ENCODE data around the gene MBD3L2B. TPM values are rescaled to one million over a fixed set of nuclear protein-coding genes. Genes with fewer than 3 reads are reported as not detected.
"Not testable (repeated sequence)": the region's sequence is repeated elsewhere in the genome, so short reads cannot be mapped to it uniquely, and the experiment has no call there.

The MBD3L2B gene
- total and polyA plus RNA-seq, 7 donors: not detected

- H3K4me3 ChIP-seq; H3K4me1 ChIP-seq; H3K27ac ChIP-seq; ATAC-seq; DNase-seq; intact Hi-C loops (cut with DNase I); H3K36me3 ChIP-seq (ENCODE audit: insufficient read depth in 1 of 2, low read depth in 1 of 2); H3K27me3 ChIP-seq (ENCODE audit: insufficient read depth in 3 of 3, low read length in 2 of 3); H3K9me3 ChIP-seq: not testable (repeated sequence)
- no CpG with 5 or more reads among the region's 7 CpGs for WGBS, 3 donors
Measured at GRCh38 chr19:7049021-7049420, 27.8 kb upstream of the MBD3L2B start, which contains the start of gene MBD3L2. Gene MBD3L2, plus strand, starts transcription at chr19:7049321. Its CDS starts 53 bp downstream, at chr19:7049374.

GRCh38 chr19:7041563-7041962 lies 20.3 kb upstream of the MBD3L2B start:
- H3K27ac ChIP-seq; intact Hi-C loops (cut with DNase I): not testable (repeated sequence)

GRCh38 chr19:7040079-7040478 lies 18.8 kb upstream of the MBD3L2B start, which contains the start of gene MBD3L4:
Gene MBD3L4, minus strand, starts transcription at chr19:7040179. Its CDS starts 35 bp downstream, at chr19:7040144.
- ATAC-seq; H3K4me1 ChIP-seq; H3K4me3 ChIP-seq; H3K36me3 ChIP-seq (ENCODE audit: insufficient read depth in 1 of 2, low read depth in 1 of 2); H3K27ac ChIP-seq; H3K9me3 ChIP-seq; intact Hi-C loops (cut with DNase I); DNase-seq; H3K27me3 ChIP-seq (ENCODE audit: insufficient read depth in 3 of 3, low read length in 2 of 3): not testable (repeated sequence)
- WGBS, 3 donors: no CpG with 5 or more reads among the region's 9 CpGs

More at GRCh38 chr19:7041563-7041962, 20.3 kb upstream of the MBD3L2B start:
- H3K9me3 ChIP-seq; H3K4me1 ChIP-seq; H3K27me3 ChIP-seq (ENCODE audit: insufficient read depth in 3 of 3, low read length in 2 of 3); H3K36me3 ChIP-seq (ENCODE audit: insufficient read depth in 1 of 2, low read depth in 1 of 2); ATAC-seq; H3K4me3 ChIP-seq; DNase-seq: not testable (repeated sequence)
- WGBS, 3 donors: no CpG with 5 or more reads among the region's 2 CpGs

- WGBS, 3 donors: no CpG with 5 or more reads among the region's 9 CpGs
- H3K4me1 ChIP-seq; intact Hi-C loops (cut with DNase I); H3K27ac ChIP-seq; ATAC-seq; H3K4me3 ChIP-seq; H3K27me3 ChIP-seq (ENCODE audit: insufficient read depth in 3 of 3, low read length in 2 of 3); H3K9me3 ChIP-seq; DNase-seq; H3K36me3 ChIP-seq (ENCODE audit: insufficient read depth in 1 of 2, low read depth in 1 of 2): not testable (repeated sequence)
Measured at GRCh38 chr19:7030278-7030677, 9.0 kb upstream of the MBD3L2B start, which contains the start of gene MBD3L5. Gene MBD3L5, plus strand, starts transcription at chr19:7030578. Its CDS starts 34 bp downstream, at chr19:7030612.

- H3K9me3 ChIP-seq; H3K4me3 ChIP-seq; ATAC-seq; intact Hi-C loops (cut with DNase I); H3K36me3 ChIP-seq (ENCODE audit: insufficient read depth in 1 of 2, low read depth in 1 of 2); H3K4me1 ChIP-seq; H3K27me3 ChIP-seq (ENCODE audit: insufficient read depth in 3 of 3, low read length in 2 of 3); DNase-seq; H3K27ac ChIP-seq: not testable (repeated sequence)
- no CpG with 5 or more reads among the region's 1 CpG for WGBS, 3 donors
Measured at GRCh38 chr19:7028790-7029189, 7.6 kb upstream of the MBD3L2B start.

GRCh38 chr19:7018828-7019227 lies 2.4 kb downstream of the MBD3L2B start:
- Histone ChIP-seq H3K4me3 (no peak overlapping the region), H3K4me1 (no peaks in the 10 kb centered on the region), H3K27me3 (ENCODE audit: insufficient read depth in 3 of 3, low read length in 2 of 3) (no peaks in the 10 kb centered on the region), H3K36me3 (ENCODE audit: insufficient read depth in 1 of 2, low read depth in 1 of 2) (no peaks in the 10 kb centered on the region), H3K27ac (no peak overlapping the region), H3K9me3 (no peaks in the 10 kb centered on the region)
- WGBS, 3 donors: 65 to 71% (median 69%) methylated on average over 6 of the region's 6 CpGs
- intact Hi-C loops (cut with DNase I): no loop called here
- TF ChIP-seq, protein P1, sequence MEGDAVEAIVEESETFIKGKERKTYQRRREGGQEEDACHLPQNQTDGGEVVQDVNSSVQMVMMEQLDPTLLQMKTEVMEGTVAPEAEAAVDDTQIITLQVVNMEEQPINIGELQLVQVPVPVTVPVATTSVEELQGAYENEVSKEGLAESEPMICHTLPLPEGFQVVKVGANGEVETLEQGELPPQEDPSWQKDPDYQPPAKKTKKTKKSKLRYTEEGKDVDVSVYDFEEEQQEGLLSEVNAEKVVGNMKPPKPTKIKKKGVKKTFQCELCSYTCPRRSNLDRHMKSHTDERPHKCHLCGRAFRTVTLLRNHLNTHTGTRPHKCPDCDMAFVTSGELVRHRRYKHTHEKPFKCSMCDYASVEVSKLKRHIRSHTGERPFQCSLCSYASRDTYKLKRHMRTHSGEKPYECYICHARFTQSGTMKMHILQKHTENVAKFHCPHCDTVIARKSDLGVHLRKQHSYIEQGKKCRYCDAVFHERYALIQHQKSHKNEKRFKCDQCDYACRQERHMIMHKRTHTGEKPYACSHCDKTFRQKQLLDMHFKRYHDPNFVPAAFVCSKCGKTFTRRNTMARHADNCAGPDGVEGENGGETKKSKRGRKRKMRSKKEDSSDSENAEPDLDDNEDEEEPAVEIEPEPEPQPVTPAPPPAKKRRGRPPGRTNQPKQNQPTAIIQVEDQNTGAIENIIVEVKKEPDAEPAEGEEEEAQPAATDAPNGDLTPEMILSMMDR (IDR thresholded peaks at IDR 0.05): no peak
- DNase-seq (no peak), ATAC-seq (no peak)

DNA sequence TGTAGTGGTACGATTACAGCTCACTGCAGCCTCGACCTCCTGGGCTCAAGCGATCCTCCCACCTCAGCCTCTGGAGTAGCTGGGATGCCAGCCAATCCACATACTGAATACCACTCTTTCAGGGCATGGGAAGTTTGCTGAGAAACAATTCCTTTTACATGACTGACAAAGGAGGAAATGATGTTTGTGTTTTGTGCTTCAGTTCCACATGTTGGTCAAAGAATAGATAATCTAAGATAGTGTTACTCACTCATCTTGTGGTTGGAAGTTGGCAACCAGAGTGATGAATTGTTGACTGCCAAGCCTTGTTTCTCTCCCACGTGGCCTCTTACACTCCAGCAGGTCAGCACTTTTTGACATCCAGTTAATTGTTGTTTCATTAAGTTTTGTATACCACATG lies 7.6 kb downstream of the MBD3L2B start:
- intact Hi-C loops (cut with DNase I): no loop called here
- ATAC-seq: no peak
- 66 to 73% (median 67%) methylated on average over 4 of the region's 4 CpGs for WGBS, 3 donors

More for the DNA sequence above, 7.6 kb downstream of the MBD3L2B start:
- H3K27ac ChIP-seq: no peak overlapping the region
- H3K27me3 ChIP-seq (ENCODE audit: insufficient read depth in 3 of 3, low read length in 2 of 3): peaks cover 0 to 3% (median 0%) of the 10 kb centered on the region in 3 donors
- TF ChIP-seq, protein P1 (IDR thresholded peaks at IDR 0.05): no peak
- DNase-seq: no peak
- peaks cover 3% of the 10 kb centered on the region for H3K9me3 ChIP-seq
- H3K4me3 ChIP-seq: no peak overlapping the region
- H3K4me1 ChIP-seq: no peaks in the 10 kb centered on the region
- no peaks in the 10 kb centered on the region for H3K36me3 ChIP-seq (ENCODE audit: insufficient read depth in 1 of 2, low read depth in 1 of 2)
